H1 (cell line): ENCODE measurements around the gene LRPAP1. TPM values are rescaled to one million over a fixed set of nuclear protein-coding genes. Genes with fewer than 3 reads are reported as not detected.

ENCODE experiments used
- GTF2F1 ChIP-seq: IDR thresholded peaks from 2 replicates; pipeline ENCODE4 v1.6.1; 2012; ENCODE audit warnings: low read depth, low read length, improper control_type of control experiment, borderline replicate concordance
- JUN ChIP-seq: IDR thresholded peaks from 2 replicates; pipeline ENCODE4 v1.6.1; 2011; ENCODE audit warnings: low read depth, mild to moderate bottlenecking, improper control_type of control experiment, low read length
- POLR2A ChIP-seq, 2 experiments: IDR thresholded peaks; 1 replicate in 1 of 2; 2 replicates in 1 of 2; pipeline ENCODE4 v1.6.1; 2011; ENCODE audit warnings: low read depth in 2 of 2, low read length in 2 of 2, mild to moderate bottlenecking in 2 of 2; ENCODE audit errors: control extremely low read depth in 1 of 2
- SRF ChIP-seq: IDR thresholded peaks from 2 replicates; pipeline ENCODE4 v1.6.1; 2011; ENCODE audit warnings: mild to moderate bottlenecking, low read depth, low read length, moderate library complexity
- TBP ChIP-seq: IDR thresholded peaks from 2 replicates; pipeline ENCODE4 v1.6.1; 2011; ENCODE audit warnings: low read depth, low read length, improper control_type of control experiment
- polyA plus RNA-seq, 7 experiments: library from polyadenylated mRNA; depleted of rRNA in 3 of 7; stranded (reverse) in 5 of 7; unstranded in 2 of 7; fragments of >200 nt in 5 of 7; fragments of 200-250 nt in 2 of 7; gene quantifications; 1 replicate in 5 of 7; 2 replicates in 1 of 7; 4 replicates in 1 of 7; pipeline versions ENCODE4 v1.2.1 to v1.2.3, GENCODE V29; 2011 to 2013; ENCODE audit warnings: missing spikeins in 2 of 7, mixed read lengths in 2 of 7
- total RNA-seq: library from RNA; stranded (reverse); fragmentation: NEBNext Ultra II Directional; extraction: Animal tissue kit (Norgen Biotek cat#: 25700); gene quantifications from 2 replicates; pipeline ENCODE4 v1.2.1, GENCODE V29; 2021
- TF ChIP-seq, protein P1 (sequence below): IDR thresholded peaks from 2 replicates; pipeline ENCODE4 v1.6.1; 2011; ENCODE audit warnings: low read length, improper control_type of control experiment

LRPAP1 gene
- total and polyA plus RNA-seq, 2 of the 8 experiments (the other 6 are each of a cell fraction or from before 2014, with no cell fraction given): 31.1 to 101 TPM

DNA sequence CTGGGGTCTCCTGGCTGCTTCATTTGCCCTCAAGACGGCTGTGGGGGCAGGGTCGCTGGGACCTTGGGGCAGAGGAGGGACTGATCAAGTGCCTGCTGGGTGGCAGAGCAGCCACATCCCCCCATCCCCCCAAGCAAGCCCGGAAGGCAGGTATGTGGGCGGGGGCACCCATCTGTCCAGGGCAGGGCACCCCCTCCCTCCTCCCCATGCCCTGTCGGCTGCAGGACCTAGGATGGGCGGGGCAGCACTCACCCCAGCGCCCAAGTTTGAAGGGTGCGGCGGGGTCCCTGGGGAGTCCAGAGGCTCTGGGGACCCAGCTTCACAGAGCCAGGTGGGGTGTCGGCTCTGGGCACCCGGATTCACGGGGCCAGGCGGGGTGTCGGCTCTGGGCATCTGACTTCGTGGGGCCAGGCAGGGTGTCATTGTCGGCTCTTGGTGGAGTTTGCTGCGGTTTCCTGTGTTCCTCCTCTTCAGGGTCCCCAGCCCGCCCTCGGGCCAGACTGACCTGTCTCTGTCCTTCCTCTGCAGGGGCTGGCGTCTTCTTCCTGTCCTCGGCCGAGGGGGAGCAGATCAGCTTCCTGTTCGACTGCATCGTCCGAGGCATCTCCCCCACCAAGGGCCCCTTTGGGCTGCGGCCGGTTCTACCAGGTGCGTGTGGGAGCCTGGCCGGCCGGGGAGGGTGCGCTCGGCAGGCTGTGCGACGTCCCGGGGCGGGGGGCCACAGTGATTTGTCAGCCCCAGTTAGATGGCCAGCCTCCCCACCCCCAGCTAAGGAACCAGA, 47.0 kb downstream of the LRPAP1 start (continued):
- TF ChIP-seq JUN (no peak), TBP (no peak), POLR2A (IDR thresholded peaks at IDR 0.05; ENCODE audit: control extremely low read depth in 1 of 2, low read depth in 2 of 2, low read length in 2 of 2) (no peak), SRF (no peak), GTF2F1 (no peak)
- TF ChIP-seq, protein P1, sequence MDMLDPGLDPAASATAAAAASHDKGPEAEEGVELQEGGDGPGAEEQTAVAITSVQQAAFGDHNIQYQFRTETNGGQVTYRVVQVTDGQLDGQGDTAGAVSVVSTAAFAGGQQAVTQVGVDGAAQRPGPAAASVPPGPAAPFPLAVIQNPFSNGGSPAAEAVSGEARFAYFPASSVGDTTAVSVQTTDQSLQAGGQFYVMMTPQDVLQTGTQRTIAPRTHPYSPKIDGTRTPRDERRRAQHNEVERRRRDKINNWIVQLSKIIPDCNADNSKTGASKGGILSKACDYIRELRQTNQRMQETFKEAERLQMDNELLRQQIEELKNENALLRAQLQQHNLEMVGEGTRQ: no peak
- TF ChIP-seq, all 59 proteins: peak for 0
